Activated T-cell treated with anti-CD3 and anti-CD28 coated beads, Interleukin-2, amount 50 U/mL, for 1 hour (primary cell): ENCODE data around the gene LIF.
"Not testable (repeated sequence)": the region's sequence is repeated elsewhere in the genome, so short reads cannot be mapped to it uniquely, and the experiment has no call there.

Experiments
- DNase-seq: peaks from one replicate; pipeline ENCODE4 v3.0.0-alpha.2; 2020

Gene LIF

GRCh38 chr22:30241576-30242371 lies 4.8 kb downstream of the LIF start:
- DNase-seq, result no peak

- no peak for DNase-seq
Observed at GRCh38 chr22:30240541-30241417, 5.8 kb downstream of the LIF start.

GRCh38 chr22:30239488-30240405 lies 6.8 kb downstream of the LIF start:
- DNase-seq, result no peak

- DNase-seq, result no peak
Observed at GRCh38 chr22:30238661-30239487, 7.7 kb downstream of the LIF start.

GRCh38 chr22:30238136-30238535 lies 8.4 kb downstream of the LIF start:
- no peak for DNase-seq

- DNase-seq, result no peak
Observed at GRCh38 chr22:30236875-30237274, 9.7 kb downstream of the LIF start.

- no peak for DNase-seq
Observed at GRCh38 chr22:30235687-30236170, 10.8 kb downstream of the LIF start.

GRCh38 chr22:30234786-30235470 lies 11.6 kb downstream of the LIF start:
- DNase-seq, result no peak

GRCh38 chr22:30234325-30234724 lies 12.2 kb downstream of the LIF start:
- not testable (repeated sequence) for DNase-seq

- DNase-seq, result no peak
Observed at GRCh38 chr22:30233582-30233981, 13.0 kb downstream of the LIF start.

GRCh38 chr22:30232716-30233218 lies 13.8 kb downstream of the LIF start:
- no peak for DNase-seq

GRCh38 chr22:30230787-30231461 lies 15.6 kb downstream of the LIF start:
- no peak for DNase-seq

GRCh38 chr22:30230330-30230729 lies 16.2 kb downstream of the LIF start:
- no peak for DNase-seq

- no peak for DNase-seq
Observed at GRCh38 chr22:30228509-30229359, 17.8 kb downstream of the LIF start.

GRCh38 chr22:30227438-30228228 lies 18.9 kb downstream of the LIF start:
- no peak for DNase-seq

GRCh38 chr22:30226192-30226832 lies 20.2 kb downstream of the LIF start:
- DNase-seq, result no peak

GRCh38 chr22:30225220-30225927 lies 21.2 kb downstream of the LIF start:
- DNase-seq, result no peak
